Renal cortical epithelial cell (primary cell): ENCODE results near the gene DNAJC4. TPM values are rescaled to one million over a fixed set of nuclear protein-coding genes. Genes with fewer than 3 reads are reported as not detected.

Experiments
- DNase-seq: peaks from one replicate; pipeline ENCODE4 v3.0.0-alpha.2; 2011; ENCODE audit warnings: low read depth
- total RNA-seq: library from RNA; depleted of rRNA; stranded (reverse); fragments of >200 nt; gene quantifications from 2 replicates; pipeline ENCODE4 v1.2.3, GENCODE V29; 2014

The DNAJC4 gene
- total RNA-seq, 1 donor from 2014 or later = 9.2 TPM

- no peak for DNase-seq
Observed at GRCh38 chr11:64259533-64260067, 29.3 kb downstream of the DNAJC4 start.

- no peak for DNase-seq
Observed at GRCh38 chr11:64260147-64260708, 29.9 kb downstream of the DNAJC4 start.

- DNase-seq = no peak
Observed at GRCh38 chr11:64261556-64262080, 31.3 kb downstream of the DNAJC4 start.

- no peak for DNase-seq
Observed at GRCh38 chr11:64262271-64263002, 32.1 kb downstream of the DNAJC4 start.

GRCh38 chr11:64263021-64263946 is 32.9 kb downstream of the DNAJC4 start:
- DNase-seq = peak; percentile 13

GRCh38 chr11:64263947-64264317 is 33.6 kb downstream of the DNAJC4 start:
- no peak for DNase-seq

GRCh38 chr11:64264371-64264852 is 34.1 kb downstream of the DNAJC4 start:
- no peak for DNase-seq

GRCh38 chr11:64265176-64266160 is 35.1 kb downstream of the DNAJC4 start:
- no peak for DNase-seq

- DNase-seq = no peak
Observed at GRCh38 chr11:64266339-64266738, 36.0 kb downstream of the DNAJC4 start.

- no peak for DNase-seq
Observed at GRCh38 chr11:64267207-64267945, 37.0 kb downstream of the DNAJC4 start.

- no peak for DNase-seq
Observed at GRCh38 chr11:64268025-64268892, 37.9 kb downstream of the DNAJC4 start.

GRCh38 chr11:64268893-64269539 is 38.7 kb downstream of the DNAJC4 start:
- DNase-seq = peak; percentile 16

- DNase-seq = peak; percentile 99
Observed at GRCh38 chr11:64269540-64270220, 39.3 kb downstream of the DNAJC4 start.

- DNase-seq = no peak
Observed at GRCh38 chr11:64275031-64275800, 44.9 kb downstream of the DNAJC4 start.

GRCh38 chr11:64275841-64276240 is 45.5 kb downstream of the DNAJC4 start:
- DNase-seq = no peak

GRCh38 chr11:64276653-64277431 is 46.5 kb downstream of the DNAJC4 start:
- no peak for DNase-seq
